HG03159 (cell line): ENCODE measurements around the gene ADGRG7.
"Not testable (repeated sequence)": the region's sequence is repeated elsewhere in the genome, so short reads cannot be mapped to it uniquely, and the experiment has no call there.

ENCODE experiments used
- ATAC-seq: cut with Tn5 transposase; IDR thresholded peaks from one replicate; pipeline ENCODE4 v1.9.1; 2021; ENCODE audit warnings: mild to moderate bottlenecking, moderate library complexity; ENCODE audit not compliant: unreplicated experiment

ADGRG7 gene

GRCh38 chr3:100609305-100609704 is at the start of gene ADGRG7:
Gene ADGRG7 (plus strand): TSS chr3:100609601. CDS start chr3:100609857, 256 bp downstream.
- no peak for ATAC-seq

GRCh38 chr3:100560426-100560825 is 49.0 kb upstream of the ADGRG7 start:
- ATAC-seq, result no peak

- ATAC-seq, result no peak
Observed at GRCh38 chr3:100561459-100562158, 47.8 kb upstream of the ADGRG7 start.

GRCh38 chr3:100562224-100562857 is 47.1 kb upstream of the ADGRG7 start:
- no peak for ATAC-seq

GRCh38 chr3:100563228-100563627 is 46.2 kb upstream of the ADGRG7 start:
- no peak for ATAC-seq

- ATAC-seq, result no peak
Observed at GRCh38 chr3:100563652-100564211, 45.7 kb upstream of the ADGRG7 start.

GRCh38 chr3:100570811-100571210 is 38.6 kb upstream of the ADGRG7 start:
- ATAC-seq, result no peak

- no peak for ATAC-seq
Observed at GRCh38 chr3:100574536-100574935, 34.9 kb upstream of the ADGRG7 start.

GRCh38 chr3:100575704-100576103 is 33.7 kb upstream of the ADGRG7 start:
- no peak for ATAC-seq

- ATAC-seq, result no peak
Observed at GRCh38 chr3:100577382-100578008, 31.9 kb upstream of the ADGRG7 start.

- ATAC-seq, result no peak
Observed at GRCh38 chr3:100578646-100579045, 30.8 kb upstream of the ADGRG7 start.

- ATAC-seq, result no peak
Observed at GRCh38 chr3:100580147-100580546, 29.3 kb upstream of the ADGRG7 start.

GRCh38 chr3:100581650-100582049 is 27.8 kb upstream of the ADGRG7 start:
- ATAC-seq, result no peak

GRCh38 chr3:100582157-100582556 is 27.2 kb upstream of the ADGRG7 start:
- not testable (repeated sequence) for ATAC-seq

- ATAC-seq, result no peak
Observed at GRCh38 chr3:100584101-100584660, 25.2 kb upstream of the ADGRG7 start.

- no peak for ATAC-seq
Observed at GRCh38 chr3:100586832-100587231, 22.6 kb upstream of the ADGRG7 start.

- ATAC-seq, result no peak
Observed at GRCh38 chr3:100588251-100588650, 21.1 kb upstream of the ADGRG7 start.

- ATAC-seq, result peak; percentile 77
Observed at GRCh38 chr3:100590114-100590839, 19.1 kb upstream of the ADGRG7 start.

GRCh38 chr3:100590840-100591147 is 18.6 kb upstream of the ADGRG7 start:
- no peak for ATAC-seq

- no peak for ATAC-seq
Observed at GRCh38 chr3:100591411-100591810, 18.0 kb upstream of the ADGRG7 start.
